HG03571 (cell line): ENCODE measurements around the gene ORAI3.

Experiments
- ATAC-seq: cut with Tn5 transposase; IDR thresholded peaks from one replicate; pipeline ENCODE4 v1.9.1; 2021; ENCODE audit not compliant: unreplicated experiment

The ORAI3 gene

DNA sequence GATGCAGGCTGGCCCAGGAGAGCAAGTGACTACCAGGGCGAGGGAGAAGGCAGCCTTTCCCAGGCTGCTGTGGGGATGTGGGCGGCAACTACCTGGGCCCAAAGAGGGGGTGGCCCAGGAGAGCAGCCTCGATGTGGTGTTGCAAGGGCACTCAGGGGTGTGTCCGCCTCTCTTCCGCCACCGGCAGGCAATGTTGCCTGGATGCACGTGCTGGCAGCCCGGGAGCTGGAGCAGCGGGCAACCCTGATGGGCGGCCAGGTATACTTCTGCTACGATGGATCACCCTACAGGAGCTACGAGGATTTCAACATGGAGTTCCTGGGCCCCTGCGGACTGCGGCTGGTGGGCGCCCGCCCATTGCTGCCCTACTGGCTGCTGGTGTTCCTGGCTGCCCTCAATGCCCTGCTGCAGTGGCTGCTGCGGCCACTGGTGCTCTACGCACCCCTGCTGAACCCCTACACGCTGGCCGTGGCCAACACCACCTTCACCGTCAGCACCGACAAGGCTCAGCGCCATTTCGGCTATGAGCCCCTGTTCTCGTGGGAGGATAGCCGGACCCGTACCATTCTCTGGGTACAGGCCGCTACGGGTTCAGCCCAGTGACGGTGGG is 38.8 kb downstream of the ORAI3 start:
- no peak for ATAC-seq

DNA sequence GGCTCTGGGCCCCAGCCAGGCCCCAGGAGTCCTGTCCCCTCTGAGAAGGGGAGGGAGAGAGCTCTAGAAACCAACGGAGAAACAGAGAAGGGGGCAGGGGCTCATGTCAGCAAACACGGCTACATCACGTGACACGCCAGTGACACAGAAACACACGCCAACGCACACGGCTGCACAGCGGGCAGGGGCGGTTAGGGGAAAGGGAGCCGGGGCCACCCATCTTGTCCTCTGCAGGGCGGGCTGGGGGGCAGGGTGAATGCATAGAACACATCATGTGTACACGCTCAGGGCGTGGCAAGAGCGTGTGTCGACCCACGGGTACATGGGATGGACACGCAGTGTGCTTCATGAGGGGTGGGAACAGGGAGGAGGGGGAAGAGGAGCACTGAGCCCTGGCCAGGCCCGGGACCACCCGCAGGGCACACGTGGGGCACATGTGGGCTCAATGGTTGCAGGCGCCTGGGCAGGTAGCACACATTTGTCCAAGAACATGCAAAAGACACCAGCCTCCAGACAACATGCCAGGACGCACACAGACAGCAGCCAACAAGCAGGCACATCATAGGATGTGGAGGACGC is 40.7 kb downstream of the ORAI3 start:
- ATAC-seq, result no peak

DNA sequence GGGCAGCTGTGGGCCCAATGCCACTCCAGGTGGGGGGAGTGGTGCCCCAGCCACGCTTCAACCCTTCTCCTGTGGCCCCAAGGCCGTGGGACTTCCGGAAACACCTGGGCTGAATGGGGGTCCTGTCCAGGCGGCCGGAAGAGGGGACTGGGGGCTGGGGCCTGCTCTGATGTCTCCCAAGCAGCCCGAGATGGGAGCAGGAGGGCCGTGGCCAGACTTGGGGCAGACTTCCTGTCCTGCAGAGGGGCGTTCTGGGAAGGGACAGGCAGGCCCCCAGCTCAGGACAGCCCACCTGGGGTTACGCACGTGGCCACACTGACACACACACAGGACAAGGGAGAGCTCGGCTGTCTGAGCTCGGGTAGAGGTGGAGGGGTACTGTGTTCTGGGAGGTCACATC is 41.2 kb downstream of the ORAI3 start:
- no peak for ATAC-seq

DNA sequence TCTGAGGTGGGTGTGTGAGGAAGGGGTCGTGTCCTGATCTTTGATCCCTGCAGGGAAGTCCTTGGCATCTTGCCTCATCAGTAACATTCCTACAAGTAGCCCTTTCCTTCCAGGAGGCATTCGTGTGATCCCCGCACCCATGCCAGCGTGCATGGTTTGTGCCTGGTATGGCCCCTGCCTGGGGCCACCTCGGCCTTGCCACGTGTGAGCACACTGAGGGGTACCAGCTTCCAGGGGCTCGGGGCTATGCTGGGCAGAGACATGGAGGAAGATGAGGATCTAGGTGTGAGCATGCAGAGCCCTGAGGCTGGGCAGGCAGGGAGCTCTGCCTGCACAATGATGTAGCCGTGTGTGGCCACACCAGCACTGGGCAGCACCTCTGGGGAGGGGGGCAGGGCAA is 42.2 kb downstream of the ORAI3 start:
- no peak for ATAC-seq

DNA sequence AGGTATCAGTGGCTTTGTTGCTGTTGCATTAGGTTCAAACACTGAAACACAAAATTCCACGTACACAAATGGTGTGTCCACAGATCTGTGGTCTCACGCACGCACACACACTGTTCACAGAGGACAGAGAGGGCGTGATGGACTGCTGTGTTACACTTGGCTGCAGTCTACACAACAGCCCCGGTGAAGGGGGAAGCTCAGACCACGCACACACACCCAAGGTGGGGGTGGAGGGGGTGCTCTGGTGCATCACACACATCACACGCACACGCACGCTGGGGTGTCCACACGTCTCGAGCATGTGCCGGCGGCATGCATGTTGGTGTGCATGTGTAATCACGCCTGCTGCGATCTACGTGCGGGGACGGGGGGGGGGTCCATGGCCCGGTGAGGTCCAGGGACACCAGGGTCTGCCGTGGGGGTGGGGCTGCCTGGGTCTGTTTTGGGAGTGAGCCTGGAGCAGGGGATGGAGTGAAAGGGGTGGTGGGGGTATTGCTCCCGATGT is 43.5 kb downstream of the ORAI3 start:
- ATAC-seq, result no peak

DNA sequence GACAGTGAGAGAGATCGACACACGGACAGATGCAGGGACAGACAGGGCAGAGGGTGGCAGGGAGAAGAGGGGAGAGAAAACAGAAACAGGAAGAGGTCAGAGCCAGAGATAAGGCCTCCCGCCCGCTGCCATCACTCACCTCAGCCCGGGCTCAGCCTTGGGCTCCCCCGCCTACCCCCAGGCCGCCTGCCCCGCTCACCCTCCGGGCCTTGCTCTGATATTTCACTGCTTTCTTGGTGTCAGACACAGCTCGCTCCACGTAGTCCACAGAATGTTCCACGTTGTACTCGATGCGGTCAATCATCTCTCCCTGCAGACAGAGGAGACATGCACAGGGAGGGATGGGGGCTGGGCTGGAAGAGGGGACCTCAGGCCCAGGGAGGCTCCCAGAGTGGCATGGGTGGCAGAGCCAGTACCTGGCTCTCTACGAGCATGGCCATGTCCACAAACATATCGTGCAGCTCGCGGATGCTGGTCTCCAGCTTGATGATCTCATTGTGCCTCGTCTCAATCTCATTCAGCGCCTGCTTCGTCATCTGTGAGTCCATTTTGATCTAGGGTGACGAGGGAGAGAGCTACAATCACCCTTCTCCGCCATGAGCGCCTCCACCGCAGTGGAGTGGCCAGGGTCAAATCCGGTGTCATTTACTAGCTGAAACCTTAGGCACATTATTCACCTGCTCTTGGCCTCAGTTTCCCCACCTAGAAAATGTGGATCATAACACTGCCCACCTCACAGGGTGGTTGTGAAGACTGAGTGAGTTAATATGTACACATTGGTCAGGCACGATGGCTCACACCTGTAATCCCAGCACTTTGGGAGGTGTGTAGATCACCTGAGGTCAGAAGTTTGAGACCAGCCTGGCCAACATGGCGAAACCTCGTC is 44.3 kb downstream of the ORAI3 start:
- ATAC-seq, result no peak

DNA sequence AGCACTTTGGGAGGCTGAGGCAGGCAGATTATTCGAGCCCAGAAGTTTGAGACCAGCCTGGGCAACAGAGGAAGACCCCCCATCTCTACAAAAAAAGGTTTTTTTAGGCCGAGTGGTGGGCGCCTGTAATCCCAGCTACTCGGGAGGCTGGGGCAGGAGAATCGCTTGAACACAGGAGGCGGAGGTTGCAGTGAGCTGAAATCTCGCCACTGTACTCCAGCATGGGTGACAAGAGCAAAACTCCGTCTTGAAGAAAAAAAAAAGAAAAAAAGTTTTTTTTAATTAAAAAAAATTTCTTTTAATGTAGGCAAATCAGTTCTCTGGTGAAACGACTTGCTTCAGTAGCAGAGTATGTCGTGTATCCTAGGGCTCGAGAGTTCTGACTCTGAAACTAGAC is 47.1 kb downstream of the ORAI3 start:
- no peak for ATAC-seq

DNA sequence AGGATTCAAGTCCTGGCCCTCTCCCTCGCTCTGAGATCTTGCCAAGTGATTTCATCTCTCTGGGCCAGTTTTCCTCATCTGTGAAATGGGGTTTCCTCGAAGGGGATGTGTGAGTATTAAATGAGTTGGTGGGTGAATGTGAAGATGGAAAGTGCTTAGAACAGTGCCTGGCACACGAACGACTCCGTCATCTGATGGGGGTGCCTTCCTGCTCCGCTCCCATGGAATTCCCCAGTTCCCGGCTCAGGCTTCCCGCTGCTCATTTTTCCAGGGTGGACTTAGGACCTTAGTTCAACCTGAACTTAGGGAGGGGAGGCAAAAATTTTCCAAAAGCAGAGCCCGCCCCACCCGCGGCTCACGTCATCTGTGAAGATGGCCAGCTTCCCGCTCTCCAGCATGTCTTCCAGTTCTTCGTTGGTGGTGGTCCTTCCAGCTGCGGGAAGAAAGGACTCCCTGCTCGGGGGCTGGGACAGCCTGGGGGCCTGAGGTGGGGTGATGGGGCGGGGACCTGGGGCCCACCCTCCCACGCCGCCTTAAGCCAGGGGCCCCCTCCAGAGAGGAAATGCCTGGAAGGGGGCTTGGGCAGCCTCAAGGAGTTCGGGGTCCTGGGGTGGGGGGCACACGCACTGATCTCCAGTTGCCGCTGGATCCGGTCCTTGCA is 47.6 kb downstream of the ORAI3 start:
- no peak for ATAC-seq

DNA sequence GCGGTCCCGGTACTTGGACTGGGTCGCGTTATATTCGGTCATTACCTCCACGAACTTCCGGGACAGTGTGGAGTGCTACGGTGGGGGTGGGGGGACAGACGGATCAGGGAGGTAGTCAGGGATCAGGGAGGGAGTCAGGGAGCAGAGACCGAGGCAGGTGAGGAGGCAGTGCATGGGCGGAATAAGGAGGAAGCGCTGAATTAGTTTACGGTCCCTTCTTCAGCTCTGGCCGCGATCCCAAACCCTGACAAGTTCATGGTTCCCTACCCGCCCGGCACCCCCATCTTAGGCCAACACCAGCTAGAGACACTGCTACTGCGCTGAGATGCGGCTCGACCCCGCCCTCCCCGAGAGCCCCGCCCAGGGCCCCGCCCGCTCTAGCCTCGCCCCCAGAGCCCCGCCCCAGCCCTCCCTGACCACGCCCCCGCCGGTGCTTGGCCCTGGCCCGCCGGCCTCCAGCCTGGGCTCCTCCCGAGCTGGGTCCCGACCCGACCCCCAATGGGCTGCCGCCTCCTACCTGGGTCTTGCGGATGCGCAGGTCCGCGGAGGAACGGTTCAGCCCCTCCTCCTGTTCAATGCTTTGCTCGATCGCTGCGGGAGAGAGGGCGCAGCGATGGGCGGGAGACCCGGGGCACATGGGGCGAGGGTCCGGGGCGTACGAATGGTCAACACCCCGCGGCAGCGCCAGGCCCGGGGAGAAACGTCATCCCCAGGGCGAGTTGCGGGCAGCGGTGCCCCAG is 48.3 kb downstream of the ORAI3 start:
- peak; percentile 74 for ATAC-seq

DNA sequence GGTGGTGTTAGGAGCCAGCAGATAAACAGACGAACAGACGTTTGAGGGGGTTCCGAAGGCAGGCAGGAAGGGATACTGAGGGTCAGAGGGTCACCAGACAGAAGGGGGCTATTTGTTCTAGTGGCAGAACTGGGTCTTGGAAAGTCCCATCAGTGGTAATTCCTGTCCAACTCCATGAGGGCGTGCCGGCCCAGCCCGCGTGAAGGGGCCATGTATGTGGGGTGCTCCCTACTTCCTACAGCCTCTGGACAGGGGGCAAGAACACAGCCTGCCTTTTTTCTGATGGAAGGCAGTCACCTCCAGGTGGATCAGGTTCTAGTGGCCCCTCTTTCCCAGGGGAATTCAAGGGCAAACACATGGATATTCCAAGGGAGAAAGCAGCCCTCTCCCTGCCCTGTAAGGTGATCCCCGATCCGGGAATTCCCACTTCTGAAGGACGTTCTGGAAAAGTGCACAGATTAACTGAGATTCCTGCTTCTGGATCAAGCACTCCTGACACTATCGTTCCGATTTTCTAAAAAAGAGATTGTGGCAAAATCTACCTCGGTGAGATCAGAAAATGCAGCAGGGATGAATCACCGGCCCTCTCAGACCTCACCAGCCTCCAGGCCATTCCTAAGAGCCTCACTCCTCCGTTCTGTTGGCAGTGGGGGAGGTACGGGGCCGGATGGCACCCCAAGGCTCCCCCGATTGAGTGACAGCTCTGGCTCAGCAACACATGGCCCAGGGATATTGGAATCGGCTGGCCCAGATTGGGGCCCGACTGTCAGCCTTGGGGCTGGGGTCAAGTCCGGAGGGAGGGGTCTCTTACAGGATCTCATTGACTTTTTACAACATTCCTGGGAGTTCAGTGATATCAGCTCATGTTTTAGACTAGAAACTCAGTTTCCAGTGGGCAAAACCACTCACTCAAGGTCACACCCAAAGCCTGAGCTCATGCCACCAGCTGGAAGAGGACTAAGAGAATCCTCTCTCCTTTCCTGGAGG is 49.1 kb downstream of the ORAI3 start:
- ATAC-seq, result no peak

DNA sequence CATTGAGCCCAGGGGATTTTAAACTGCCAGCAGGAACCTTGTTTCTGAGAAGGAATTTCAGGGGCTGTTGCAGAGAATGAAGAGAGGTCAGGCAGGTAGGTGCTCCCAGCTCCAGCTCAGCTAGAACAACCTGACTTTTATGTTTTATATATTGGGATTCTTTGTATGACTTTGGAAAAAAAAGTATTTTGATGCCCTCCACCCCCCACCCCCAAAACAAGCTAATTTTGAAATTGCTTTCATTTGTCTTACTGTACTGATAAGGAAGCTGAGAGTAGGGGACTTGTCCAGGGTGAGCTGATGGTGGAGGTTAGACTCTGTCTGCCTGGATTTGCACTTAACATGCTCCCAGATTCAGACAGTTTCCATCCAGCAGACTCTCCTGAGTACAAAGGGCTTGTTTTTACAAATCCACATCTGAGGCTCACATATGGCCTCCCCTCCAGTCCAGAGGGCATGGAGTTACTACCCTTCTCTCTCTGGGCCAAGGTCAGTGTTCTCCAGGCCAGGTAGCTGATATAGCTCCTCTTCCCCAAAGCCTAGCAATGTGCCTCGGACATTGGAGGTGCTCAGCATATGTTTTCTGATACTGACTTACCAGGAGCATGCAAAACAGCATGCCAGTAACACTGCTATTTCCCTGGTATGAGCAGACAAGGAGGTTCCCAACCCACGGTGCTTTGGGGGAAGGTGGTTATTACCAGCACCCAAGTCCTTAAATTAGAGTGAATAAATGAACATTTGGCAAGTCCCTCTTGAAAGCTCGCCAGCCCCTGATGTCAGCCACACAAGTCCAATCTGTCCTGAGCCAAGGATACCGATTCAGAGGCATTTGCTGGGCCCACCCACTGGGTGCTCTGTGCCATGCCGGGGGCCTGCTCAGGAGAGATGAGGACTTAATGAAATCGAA is 50.2 kb downstream of the ORAI3 start:
- no peak for ATAC-seq

DNA sequence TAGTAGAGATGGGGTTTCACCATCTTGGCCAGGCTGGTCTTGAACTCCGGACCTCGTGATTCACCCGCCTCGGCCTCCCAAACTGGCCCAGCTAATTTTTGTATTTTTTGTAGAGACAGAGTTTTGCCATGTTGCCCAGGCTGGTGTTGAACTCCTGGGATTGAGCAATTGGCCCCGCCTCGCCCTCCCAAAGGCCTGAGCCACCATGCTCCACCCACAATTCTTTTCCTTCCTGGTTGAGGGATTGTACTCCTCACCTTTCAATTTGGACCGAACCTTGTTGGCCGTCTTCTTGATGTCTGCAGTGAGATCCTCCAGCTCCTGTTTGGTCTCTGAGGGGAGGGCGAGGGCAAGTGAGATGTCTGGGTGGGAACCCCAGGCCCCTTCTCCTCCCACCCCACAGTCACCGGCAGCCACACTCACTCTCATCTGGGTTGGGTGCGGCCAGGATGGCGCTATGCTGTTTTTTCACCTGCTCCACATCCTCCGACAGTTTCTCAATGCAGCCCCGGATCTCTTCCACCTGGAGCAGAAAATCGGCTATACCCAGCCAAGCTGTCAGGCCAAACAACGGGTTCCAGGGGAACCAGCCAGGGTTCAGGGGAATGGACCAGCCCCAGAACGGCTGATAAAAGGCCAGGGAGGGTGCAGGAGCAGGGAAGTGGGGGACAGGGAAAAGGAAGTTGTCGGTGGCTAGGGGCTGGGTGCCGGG is 52.0 kb downstream of the ORAI3 start:
- no peak for ATAC-seq

DNA sequence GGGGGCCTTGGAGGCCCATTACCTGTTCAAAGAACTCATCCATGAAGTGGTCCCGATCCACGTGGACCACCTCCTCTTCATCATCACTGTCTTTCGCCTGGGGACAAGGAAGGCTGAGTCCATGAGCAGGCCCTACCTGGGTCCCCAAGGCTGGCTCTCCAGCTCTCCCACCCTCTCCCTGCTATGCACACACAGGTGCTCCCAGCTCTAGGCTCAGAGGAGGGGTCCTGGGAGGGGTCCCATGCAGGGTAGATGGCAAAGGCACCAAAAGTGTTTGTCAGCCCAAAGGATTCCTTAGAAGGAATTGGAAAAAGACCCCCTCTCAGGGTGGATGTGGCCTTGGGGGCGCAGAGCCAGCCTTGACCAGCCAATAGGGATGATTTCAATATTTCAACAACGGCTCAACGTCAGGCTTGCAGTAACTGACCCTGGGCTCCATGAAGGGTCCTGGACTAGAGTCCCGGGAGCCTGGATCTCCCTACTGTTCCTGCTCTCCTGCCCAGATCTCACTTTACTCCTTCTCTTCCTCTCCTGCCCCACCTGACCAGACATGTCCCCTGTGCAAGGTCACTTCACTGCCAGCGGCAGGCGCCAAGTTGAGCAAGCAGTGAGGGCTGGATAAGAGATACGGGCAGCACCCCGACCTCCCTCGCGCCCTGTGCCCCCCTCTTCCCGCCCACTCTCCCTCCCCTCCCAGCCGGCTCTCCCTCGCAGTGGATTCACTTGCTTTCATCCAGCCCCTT is 52.8 kb downstream of the ORAI3 start:
- ATAC-seq, result no peak

DNA sequence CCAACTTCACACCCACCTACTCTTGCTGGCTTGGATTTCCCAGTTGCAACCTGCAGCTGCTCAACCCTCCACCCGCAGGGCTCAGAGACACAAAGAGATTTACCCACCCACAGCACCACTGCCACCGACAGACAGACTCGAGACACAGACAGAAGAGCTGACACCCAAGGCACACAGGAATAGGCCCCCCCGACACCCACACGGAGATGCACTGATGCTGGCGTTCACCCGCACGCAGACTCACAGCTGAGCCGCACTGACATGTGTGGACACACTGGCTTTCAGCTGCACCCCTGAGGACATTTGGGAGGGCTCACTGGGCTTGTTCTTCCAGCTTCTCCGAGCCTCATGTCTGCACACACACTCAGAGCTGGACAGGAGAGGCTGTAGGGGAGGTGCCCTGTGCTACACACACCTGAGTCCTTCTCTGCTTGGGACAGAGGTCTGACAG is 53.4 kb downstream of the ORAI3 start:
- ATAC-seq, result no peak

DNA sequence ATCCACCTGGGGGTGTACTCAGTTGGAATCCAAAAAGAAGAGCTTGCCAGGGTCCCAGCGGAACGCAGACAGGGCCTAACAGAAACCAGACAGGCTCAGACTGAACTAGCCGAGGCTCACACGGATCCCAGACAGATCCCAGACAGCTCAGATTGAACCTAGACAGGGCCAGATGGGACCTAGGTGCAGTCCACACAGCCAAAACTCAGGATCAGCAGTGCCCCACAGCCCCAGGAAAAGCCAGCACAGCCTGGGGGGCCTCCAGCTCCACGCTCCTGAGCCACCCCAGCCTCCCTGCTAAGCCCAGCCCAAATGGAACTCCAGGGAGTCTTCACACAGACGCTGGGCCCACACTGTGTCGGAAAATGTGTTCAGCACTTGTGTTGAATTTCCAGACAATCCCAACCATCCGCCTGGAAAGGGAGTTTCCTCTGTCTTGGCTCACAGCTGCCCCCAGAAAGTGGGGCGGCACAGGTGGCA is 54.0 kb downstream of the ORAI3 start:
- no peak for ATAC-seq

DNA sequence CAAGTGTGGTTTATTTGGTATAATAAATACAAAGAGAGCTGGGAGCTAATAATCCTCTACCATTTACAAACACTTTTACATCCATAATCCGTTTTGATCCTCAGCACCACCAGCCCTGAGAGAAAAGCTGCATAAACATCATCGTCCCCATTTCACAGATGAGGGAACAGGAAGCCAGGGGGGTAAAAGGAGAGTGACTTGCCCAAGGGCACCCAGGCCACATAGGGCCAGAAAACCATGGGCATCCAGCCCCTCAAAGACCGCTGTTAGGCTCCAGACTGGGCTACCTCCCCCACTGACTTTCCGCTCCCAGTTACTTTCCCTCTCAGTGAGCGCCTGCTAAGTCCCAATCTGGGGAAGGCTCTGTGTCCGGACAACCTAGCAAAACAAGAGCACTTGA is 54.9 kb downstream of the ORAI3 start:
- no peak for ATAC-seq
